ENCODE measurements around the gene NOP56.
"Not testable (repeated sequence)": the region's sequence is repeated elsewhere in the genome, so short reads cannot be mapped to it uniquely, and the experiment has no call there.

Gene NOP56

GRCh38 chr20:2682040-2682439 lies 29.6 kb downstream of the NOP56 start:
- DNase-seq (ENCODE audit: low read depth in 4 of 4, low spot score in 1 of 4) = not testable (repeated sequence)

- DNase-seq (ENCODE audit: low read depth in 4 of 4, low spot score in 1 of 4) = not testable (repeated sequence)
Observed at GRCh38 chr20:2684817-2685216, 32.4 kb downstream of the NOP56 start.

DNA sequence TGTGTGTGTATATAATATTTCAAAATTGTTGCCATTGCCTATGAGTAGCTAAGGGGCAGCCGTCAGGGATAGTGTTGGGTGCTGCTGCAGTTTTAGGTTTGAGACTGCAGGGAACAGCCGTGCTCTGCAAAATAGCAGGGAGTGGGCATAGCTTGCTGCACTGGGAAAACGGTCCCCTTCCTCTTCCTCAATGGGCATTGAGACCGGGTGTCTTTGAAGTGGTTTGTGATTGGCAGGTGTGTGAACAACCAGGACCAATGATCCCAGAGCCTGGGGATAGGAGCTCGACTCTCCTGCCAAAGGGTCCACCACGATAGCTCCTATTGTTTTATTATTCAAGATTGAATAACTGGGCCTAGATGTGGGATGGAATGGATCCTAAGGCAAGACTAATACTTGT lies 35.1 kb downstream of the NOP56 start:
- DNase-seq (ENCODE audit: low read depth in 4 of 4, low spot score in 1 of 4) = no peak

DNA sequence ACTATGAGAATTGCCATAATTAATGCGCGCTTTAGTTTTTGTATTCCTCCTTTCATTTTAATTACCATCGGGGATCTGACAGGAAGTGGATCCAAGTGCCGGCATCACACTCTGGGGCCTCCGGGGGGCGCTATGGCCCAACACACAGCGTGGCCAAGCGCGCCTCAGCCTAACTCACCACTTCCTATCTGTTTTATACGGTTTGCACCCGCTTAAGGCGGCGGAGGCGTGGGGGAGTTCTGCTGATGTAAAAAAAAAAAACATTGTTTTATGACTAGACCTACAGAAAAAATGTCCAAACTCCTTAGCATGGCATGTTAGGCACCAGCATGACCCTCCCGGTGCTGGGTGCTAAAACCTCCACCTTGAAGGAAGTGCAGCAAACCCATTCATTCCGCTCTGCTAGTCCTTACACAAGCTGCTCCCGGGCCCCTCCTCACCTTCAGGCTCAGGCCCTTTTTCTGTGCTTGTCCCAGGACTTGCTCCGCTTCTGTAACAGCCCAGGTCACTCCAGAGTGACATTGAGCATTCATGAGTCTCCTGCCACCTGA lies 35.7 kb downstream of the NOP56 start:
- DNase-seq (ENCODE audit: low read depth in 4 of 4, low spot score in 1 of 4) = peak; percentile 34 to 66 (median 49)

DNA sequence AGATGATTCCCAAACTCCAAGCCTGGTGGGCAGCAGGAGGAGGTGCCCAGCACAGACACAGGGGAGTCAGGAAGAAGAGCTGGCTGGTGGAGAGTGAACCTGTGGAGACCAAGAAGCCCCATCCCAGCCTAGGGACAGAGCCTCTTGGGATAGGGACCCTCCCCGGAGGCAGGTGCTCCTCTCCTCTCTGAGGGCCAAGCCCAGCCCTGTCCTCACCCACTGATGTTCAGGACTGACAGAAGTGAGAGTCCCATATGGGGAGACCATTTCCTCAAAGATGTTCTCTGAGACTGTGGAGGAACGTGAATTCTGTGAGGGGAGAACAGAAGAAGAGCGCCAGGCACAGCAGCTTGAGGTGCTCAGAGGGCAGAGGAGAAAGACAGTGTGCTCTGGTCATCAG lies 37.8 kb downstream of the NOP56 start:
- no peak for DNase-seq (ENCODE audit: low read depth in 4 of 4, low spot score in 1 of 4)

GRCh38 chr20:2690718-2691117 lies 38.3 kb downstream of the NOP56 start:
- DNase-seq (ENCODE audit: low read depth in 4 of 4, low spot score in 1 of 4) = no peak

GRCh38 chr20:2691127-2691526 lies 38.7 kb downstream of the NOP56 start:
- DNase-seq (ENCODE audit: low read depth in 4 of 4, low spot score in 1 of 4) = no peak

DNA sequence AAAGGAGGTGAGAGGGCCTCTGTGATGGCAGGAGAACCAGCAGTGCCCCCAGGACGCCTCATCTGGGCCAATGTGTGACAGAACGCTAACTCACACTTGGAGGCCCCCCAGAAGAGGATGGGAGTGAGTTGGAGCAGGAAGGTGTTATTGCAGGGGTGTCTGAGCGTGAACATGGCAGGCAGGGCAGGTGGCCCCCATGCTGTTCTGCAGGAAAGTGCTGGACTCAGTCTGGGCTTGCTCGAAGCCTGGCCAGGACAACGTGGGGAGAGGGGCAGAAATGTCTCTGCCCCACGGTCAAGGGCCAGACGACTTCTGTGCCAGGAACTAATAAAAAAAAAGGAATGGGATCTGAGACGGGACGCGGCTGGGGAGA lies 39.2 kb downstream of the NOP56 start:
- DNase-seq (ENCODE audit: low read depth in 4 of 4, low spot score in 1 of 4) = no peak

- peak in 1 of 4 experiments; percentile 12 for DNase-seq (ENCODE audit: low read depth in 4 of 4, low spot score in 1 of 4)
Observed at GRCh38 chr20:2692036-2692885, 39.8 kb downstream of the NOP56 start, which contains the start of gene EBF4. Gene EBF4 (plus strand): TSS chr20:2692780. CDS start chr20:2693646, 866 bp downstream.

- DNase-seq (ENCODE audit: low read depth in 4 of 4, low spot score in 1 of 4) = no peak
Observed at GRCh38 chr20:2692886-2693285, 40.5 kb downstream of the NOP56 start.

GRCh38 chr20:2693286-2694007 lies 41.0 kb downstream of the NOP56 start:
- peak in 2 of 4 experiments; percentile 19 to 46 for DNase-seq (ENCODE audit: low read depth in 4 of 4, low spot score in 1 of 4)

DNA sequence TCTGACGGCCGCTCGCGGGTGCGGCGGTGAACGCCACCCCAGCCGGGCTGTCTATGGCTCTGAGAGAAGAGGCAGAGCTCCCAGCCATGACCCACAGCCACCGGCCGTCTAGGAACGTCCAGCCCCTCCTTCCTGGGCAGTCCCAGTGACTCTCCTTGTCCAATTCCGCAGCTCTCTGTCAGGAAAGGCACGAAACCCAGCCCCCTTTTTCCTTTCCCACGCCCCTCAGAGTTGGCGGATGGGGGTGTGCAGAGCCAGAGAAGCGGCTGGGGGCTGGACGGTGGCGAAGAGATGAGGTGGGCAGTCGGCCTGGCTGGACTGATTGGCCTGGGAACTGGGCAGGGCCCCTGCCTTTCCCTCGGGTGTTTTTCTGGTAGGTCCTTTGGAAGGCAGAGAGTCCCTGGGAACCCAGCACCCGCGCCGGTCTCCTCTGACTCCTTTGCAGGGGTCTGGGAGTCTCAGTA lies 41.6 kb downstream of the NOP56 start:
- no peak for DNase-seq (ENCODE audit: low read depth in 4 of 4, low spot score in 1 of 4)

DNA sequence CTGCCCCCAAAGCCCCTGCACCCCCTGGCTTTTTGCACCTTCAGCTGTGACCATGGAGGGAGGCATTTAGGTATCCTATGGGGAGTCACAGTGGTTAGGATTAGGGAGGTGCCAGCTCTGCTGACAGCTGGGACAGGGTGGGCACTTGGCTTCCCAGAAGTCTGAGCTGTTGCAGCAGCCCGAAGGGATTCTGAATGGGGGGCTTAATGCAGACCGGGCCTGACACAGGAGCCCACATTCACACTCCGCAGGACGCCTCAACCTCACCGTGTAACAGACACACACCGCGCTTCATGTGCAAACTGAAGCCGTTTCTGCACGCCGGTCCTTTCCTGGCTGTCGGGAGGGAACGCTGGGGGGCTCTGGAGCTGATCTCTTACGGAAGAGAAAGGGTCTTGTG lies 42.1 kb downstream of the NOP56 start:
- DNase-seq (ENCODE audit: low read depth in 4 of 4, low spot score in 1 of 4) = no peak

DNA sequence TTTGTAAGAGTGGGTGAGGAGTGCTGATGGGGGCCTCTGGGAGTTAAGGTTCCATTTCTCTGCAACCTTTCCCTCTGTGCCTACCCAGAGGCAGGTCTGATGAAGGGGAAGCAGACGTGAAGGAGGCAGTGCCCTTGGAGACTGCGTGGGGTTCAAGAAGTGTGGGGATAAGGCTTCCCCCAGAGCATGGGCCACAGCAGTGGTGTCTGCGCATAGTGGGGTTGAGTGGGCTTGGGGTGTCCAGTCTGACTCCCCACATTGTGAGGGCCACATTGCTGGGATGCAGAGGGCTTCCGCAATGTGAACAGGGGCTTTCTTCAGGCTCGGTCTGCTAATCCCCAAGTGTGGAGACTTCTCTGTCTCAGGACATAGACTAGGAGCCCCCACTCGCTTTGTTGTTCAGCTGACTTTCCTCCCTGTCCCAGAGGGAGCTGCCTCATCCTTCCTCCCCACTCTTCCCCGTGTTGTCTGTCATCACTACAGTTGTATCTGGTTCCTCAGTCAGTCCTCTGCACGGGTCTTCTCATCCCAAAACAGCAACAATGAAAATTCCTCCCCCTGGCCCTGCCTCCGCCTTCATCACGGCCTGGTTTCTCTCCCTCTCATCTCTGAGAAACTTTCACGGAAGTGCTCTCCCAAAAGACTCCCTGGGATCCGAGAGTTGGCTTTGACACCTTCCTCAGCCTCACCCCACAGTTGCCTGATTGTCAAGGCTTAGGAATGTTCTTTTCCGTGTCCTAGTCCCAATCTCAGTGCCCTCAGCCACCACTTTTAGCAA lies 43.0 kb downstream of the NOP56 start:
- DNase-seq (ENCODE audit: low read depth in 4 of 4, low spot score in 1 of 4) = no peak

- not testable (repeated sequence) for DNase-seq (ENCODE audit: low read depth in 4 of 4, low spot score in 1 of 4)
Observed at GRCh38 chr20:2695984-2696525, 43.6 kb downstream of the NOP56 start.

DNA sequence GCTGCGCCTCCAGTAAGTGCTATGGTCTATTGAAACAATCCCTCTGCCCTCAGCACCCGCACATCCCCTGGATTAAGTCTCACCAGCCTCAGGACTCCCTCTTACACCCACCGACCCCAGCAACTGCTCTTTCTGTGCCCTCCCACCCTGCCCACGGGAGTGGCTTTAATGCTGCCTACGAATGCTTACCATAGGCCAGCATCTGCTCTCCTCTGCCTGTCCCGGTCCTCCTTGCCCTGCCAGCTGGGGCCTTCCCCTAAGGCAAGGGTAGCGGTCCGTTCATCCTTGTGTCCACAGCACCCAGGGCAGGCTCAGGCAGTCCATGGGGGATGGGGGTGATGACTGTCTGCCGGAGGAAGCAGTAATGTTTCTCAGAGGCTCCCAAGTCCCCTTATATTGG lies 44.2 kb downstream of the NOP56 start:
- DNase-seq (ENCODE audit: low read depth in 4 of 4, low spot score in 1 of 4) = no peak

GRCh38 chr20:2697768-2698167 lies 45.3 kb downstream of the NOP56 start:
- no peak for DNase-seq (ENCODE audit: low read depth in 4 of 4, low spot score in 1 of 4)

- DNase-seq (ENCODE audit: low read depth in 4 of 4, low spot score in 1 of 4) = no peak
Observed at GRCh38 chr20:2698186-2698817, 45.9 kb downstream of the NOP56 start.

DNA sequence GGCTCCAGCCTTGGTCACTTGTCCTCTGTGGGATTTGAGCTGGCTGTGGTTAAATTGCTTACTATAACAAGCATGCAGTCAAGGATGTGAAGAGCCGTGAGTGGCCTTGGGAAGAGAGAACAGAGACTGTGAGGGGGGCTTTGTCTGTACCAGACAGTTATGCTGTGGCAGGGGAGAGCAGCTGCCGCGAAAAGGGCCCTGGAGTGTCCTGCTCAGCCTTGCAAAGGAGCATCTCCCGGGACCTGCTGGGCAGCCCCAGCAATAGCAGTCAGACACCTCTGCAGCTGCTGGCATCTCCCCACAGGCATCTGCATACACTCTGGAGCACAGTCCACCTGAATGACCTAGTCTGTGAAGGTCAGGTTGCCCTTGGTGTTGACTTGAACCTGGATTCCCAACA lies 46.5 kb downstream of the NOP56 start:
- no peak for DNase-seq (ENCODE audit: low read depth in 4 of 4, low spot score in 1 of 4)

- DNase-seq (ENCODE audit: low read depth in 4 of 4, low spot score in 1 of 4) = no peak
Observed at GRCh38 chr20:2699775-2700413, 47.5 kb downstream of the NOP56 start.

Data from stimulated activated CD4-positive, alpha-beta T cell treated with anti-CD3 and anti-CD28 coated beads, Interleukin-1b, Interleukin-23, amount 100 ng/mL, for 24 hours (primary cell).